Activated naive CD8-positive, alpha-beta T cell treated with anti-CD3 and anti-CD28 coated beads, Interleukin-2, amount 10 ng/mL, durations not matched to agents 7 days and 5 days (primary cell): ENCODE measurements around the gene RAET1E. TPM values are rescaled to one million over a fixed set of nuclear protein-coding genes. Genes with fewer than 3 reads are reported as not detected.
A peak's percentile ranks its signal among the peaks of the same experiment; 100 is the strongest.
"Not testable (repeated sequence)": the region's sequence is repeated elsewhere in the genome, so short reads cannot be mapped to it uniquely, and the experiment has no call there.

Source experiments
- ATAC-seq: fragments of 150-1000 bp; cut with Tn5 transposase; one replicate; pipeline ENCODE4 v1.10.0; 2021; ENCODE audit warnings: low read depth, moderate library complexity
- POLR2A ChIA-PET: fragments of 350-600 bp; sonication (Branson Sonifier 250); formaldehyde crosslinking; loops from one replicate; lab custom pipeline; 2021; ENCODE audit warnings: antibody characterized with exemption; lab: Charles Lee
- DNase-seq: peaks from one replicate; pipeline ENCODE4 v3.0.0; 2021
- H3K27ac Mint-ChIP-seq: one replicate; pipeline ENCODE4 v1.8.0; 2022; ENCODE audit warnings: mild to moderate bottlenecking, mixed read lengths
- H3K27me3 Mint-ChIP-seq: one replicate; pipeline ENCODE4 v1.8.0; 2022; ENCODE audit warnings: mild to moderate bottlenecking, moderate library complexity, mixed read lengths
- H3K36me3 Mint-ChIP-seq: one replicate; pipeline ENCODE4 v1.8.0; 2021; ENCODE audit warnings: mild to moderate bottlenecking, mixed read lengths
- H3K4me1 Mint-ChIP-seq: one replicate; pipeline ENCODE4 v1.8.0; 2021; ENCODE audit warnings: mixed read lengths
- H3K4me3 Mint-ChIP-seq: one replicate; pipeline ENCODE4 v1.8.0; 2022; ENCODE audit warnings: mild to moderate bottlenecking, moderate library complexity, mixed read lengths
- H3K9me3 Mint-ChIP-seq: one replicate; pipeline ENCODE4 v1.8.0; 2021; ENCODE audit warnings: mixed read lengths
- total RNA-seq, 2 experiments: library from RNA; stranded (reverse); gene quantifications; one replicate each; pipeline ENCODE4 v1.2.3, GENCODE V29; 2021

Gene RAET1E
- total RNA-seq, 2 experiments from 2014 or later = not detected

- no peak overlapping the region for H3K4me3 Mint-ChIP-seq
- peaks cover 12% of the 10 kb centered on the region for H3K4me1 Mint-ChIP-seq
- POLR2A ChIA-PET = no interaction called here
- no peaks in the 10 kb centered on the region for H3K36me3 Mint-ChIP-seq
- no peak for ATAC-seq
- peaks cover 12% of the 10 kb centered on the region for H3K27me3 Mint-ChIP-seq
- no peak overlapping the region for H3K27ac Mint-ChIP-seq
- H3K9me3 Mint-ChIP-seq = no peaks in the 10 kb centered on the region
- no peak for DNase-seq
Measured at GRCh38 chr6:149899486-149899885, 1.6 kb upstream of the RAET1E start.

- Mint-ChIP-seq H3K9me3 (no peaks in the 10 kb centered on the region), H3K36me3 (no peaks in the 10 kb centered on the region), H3K4me1 (peaks cover 12% of the 10 kb centered on the region), H3K27ac (no peak overlapping the region), H3K27me3 (peaks cover 17% of the 10 kb centered on the region), H3K4me3 (no peak overlapping the region)
- DNase-seq (no peak), ATAC-seq (no peak)
- POLR2A ChIA-PET = no interaction called here
Measured at GRCh38 chr6:149898966-149899365, 1.1 kb upstream of the RAET1E start.

- Mint-ChIP-seq H3K27ac (no peak overlapping the region), H3K27me3 (peaks cover 19% of the 10 kb centered on the region), H3K4me3 (no peak overlapping the region), H3K36me3 (no peaks in the 10 kb centered on the region), H3K4me1 (peaks cover 12% of the 10 kb centered on the region), H3K9me3 (no peaks in the 10 kb centered on the region)
- POLR2A ChIA-PET = no interaction called here
- DNase-seq = no peak
- ATAC-seq = no peak
Measured at GRCh38 chr6:149897015-149897697, 757 bp downstream of the RAET1E start.

- Mint-ChIP-seq H3K4me1 (peaks cover 12% of the 10 kb centered on the region), H3K4me3 (no peak overlapping the region), H3K27me3 (peaks cover 19% of the 10 kb centered on the region), H3K27ac (no peak overlapping the region), H3K9me3 (no peaks in the 10 kb centered on the region), H3K36me3 (no peaks in the 10 kb centered on the region)
- ATAC-seq = no peak
- POLR2A ChIA-PET = no interaction called here
- DNase-seq = no peak
Measured at GRCh38 chr6:149896491-149896890, 1.4 kb downstream of the RAET1E start.

GRCh38 chr6:149895833-149896271 lies 2.1 kb downstream of the RAET1E start:
- Mint-ChIP-seq H3K9me3 (no peaks in the 10 kb centered on the region), H3K4me3 (no peak overlapping the region), H3K27ac (no peak overlapping the region), H3K36me3 (no peaks in the 10 kb centered on the region), H3K4me1 (peaks cover 12% of the 10 kb centered on the region), H3K27me3 (peaks cover 22% of the 10 kb centered on the region)
- DNase-seq (no peak), ATAC-seq (peak; percentile 78)
- POLR2A ChIA-PET = no interaction called here

- DNase-seq (no peak), ATAC-seq (no peak)
- H3K9me3 Mint-ChIP-seq = no peaks in the 10 kb centered on the region
- no peak overlapping the region for H3K4me3 Mint-ChIP-seq
- H3K4me1 Mint-ChIP-seq = peaks cover 12% of the 10 kb centered on the region
- H3K36me3 Mint-ChIP-seq = no peaks in the 10 kb centered on the region
- no peak overlapping the region for H3K27ac Mint-ChIP-seq
- POLR2A ChIA-PET = interaction anchor here (0.6 kb wide), 1 partner anchor 1415 kb away, joined by 3 read pairs; no protein-coding TSS in a partner anchor
- H3K27me3 Mint-ChIP-seq = peaks cover 26% of the 10 kb centered on the region
Measured at GRCh38 chr6:149895048-149895590, 2.8 kb downstream of the RAET1E start.

- H3K9me3 Mint-ChIP-seq, DNase-seq, POLR2A ChIA-PET, H3K36me3 Mint-ChIP-seq, H3K4me3 Mint-ChIP-seq, ATAC-seq, H3K27ac Mint-ChIP-seq: not testable (repeated sequence)
- H3K4me1 Mint-ChIP-seq = peaks cover 12% of the 10 kb centered on the region
- H3K27me3 Mint-ChIP-seq = peaks cover 36% of the 10 kb centered on the region
Measured at GRCh38 chr6:149891864-149892263, 6.0 kb downstream of the RAET1E start.

- no peak for ATAC-seq
- no peaks in the 10 kb centered on the region for H3K9me3 Mint-ChIP-seq
- no peak overlapping the region for H3K27ac Mint-ChIP-seq
- DNase-seq = no peak
- H3K4me1 Mint-ChIP-seq = peaks cover 9% of the 10 kb centered on the region
- H3K4me3 Mint-ChIP-seq = no peak overlapping the region
- H3K27me3 Mint-ChIP-seq = peaks cover 36% of the 10 kb centered on the region
- POLR2A ChIA-PET = no interaction called here
- no peaks in the 10 kb centered on the region for H3K36me3 Mint-ChIP-seq
Measured at GRCh38 chr6:149891259-149891658, 6.7 kb downstream of the RAET1E start.

GRCh38 chr6:149890629-149891045 lies 7.3 kb downstream of the RAET1E start:
- DNase-seq (no peak), ATAC-seq (no peak)
- Mint-ChIP-seq H3K4me1 (peaks cover 3% of the 10 kb centered on the region), H3K36me3 (no peaks in the 10 kb centered on the region), H3K27me3 (peaks cover 36% of the 10 kb centered on the region), H3K4me3 (no peak overlapping the region), H3K9me3 (no peaks in the 10 kb centered on the region), H3K27ac (no peak overlapping the region)
- POLR2A ChIA-PET = no interaction called here

- H3K9me3 Mint-ChIP-seq = no peaks in the 10 kb centered on the region
- H3K4me1 Mint-ChIP-seq = peaks cover 2% of the 10 kb centered on the region
- DNase-seq (no peak), ATAC-seq (no peak)
- POLR2A ChIA-PET = no interaction called here
- H3K27me3 Mint-ChIP-seq = peaks cover 35% of the 10 kb centered on the region
- H3K4me3 Mint-ChIP-seq = no peak overlapping the region
- H3K27ac Mint-ChIP-seq = no peak overlapping the region
- H3K36me3 Mint-ChIP-seq = no peaks in the 10 kb centered on the region
Measured at GRCh38 chr6:149889326-149889725, 8.6 kb downstream of the RAET1E start.

- POLR2A ChIA-PET = no interaction called here
- Mint-ChIP-seq H3K4me3 (no peak overlapping the region), H3K27ac (no peak overlapping the region), H3K9me3 (no peaks in the 10 kb centered on the region), H3K4me1 (peaks cover 2% of the 10 kb centered on the region), H3K36me3 (no peaks in the 10 kb centered on the region), H3K27me3 (peaks cover 33% of the 10 kb centered on the region)
- DNase-seq (no peak), ATAC-seq (no peak)
Measured at GRCh38 chr6:149888659-149889058, 9.3 kb downstream of the RAET1E start.

- POLR2A ChIA-PET = no interaction called here
- no peak for DNase-seq
- peaks cover 2% of the 10 kb centered on the region for H3K4me1 Mint-ChIP-seq
- no peak overlapping the region for H3K4me3 Mint-ChIP-seq
- no peak overlapping the region for H3K27ac Mint-ChIP-seq
- no peaks in the 10 kb centered on the region for H3K36me3 Mint-ChIP-seq
- no peak for ATAC-seq
- H3K27me3 Mint-ChIP-seq = peaks cover 31% of the 10 kb centered on the region
- H3K9me3 Mint-ChIP-seq = no peaks in the 10 kb centered on the region
Measured at GRCh38 chr6:149888093-149888492, 9.8 kb downstream of the RAET1E start.

GRCh38 chr6:149887343-149887742 lies 10.6 kb downstream of the RAET1E start:
- Mint-ChIP-seq H3K4me3 (no peak overlapping the region), H3K9me3 (no peaks in the 10 kb centered on the region), H3K36me3 (no peaks in the 10 kb centered on the region), H3K4me1 (peaks cover 2% of the 10 kb centered on the region), H3K27ac (no peak overlapping the region), H3K27me3 (peaks cover 29% of the 10 kb centered on the region)
- ATAC-seq (no peak), DNase-seq (no peak)
- POLR2A ChIA-PET = no interaction called here

- Mint-ChIP-seq H3K27me3 (peaks cover 32% of the 10 kb centered on the region), H3K27ac (no peak overlapping the region), H3K4me1 (peaks cover 2% of the 10 kb centered on the region), H3K36me3 (no peaks in the 10 kb centered on the region), H3K9me3 (no peaks in the 10 kb centered on the region), H3K4me3 (no peak overlapping the region)
- POLR2A ChIA-PET = no interaction called here
- no peak for DNase-seq
- no peak for ATAC-seq
Measured at GRCh38 chr6:149885888-149886287, 12.0 kb downstream of the RAET1E start.
